Progenitor cell of endocrine pancreas (in vitro differentiated cells): ENCODE data around the gene CERS6. TPM values are rescaled to one million over a fixed set of nuclear protein-coding genes. Genes with fewer than 3 reads are reported as not detected.
"Not testable (repeated sequence)": the region's sequence is repeated elsewhere in the genome, so short reads cannot be mapped to it uniquely, and the experiment has no call there.

ENCODE experiments used
- DNase-seq: peaks from one replicate; pipeline ENCODE4 v3.0.0; 2021; ENCODE audit warnings: low spot score; ENCODE audit not compliant: unreplicated experiment
- H3K27ac Mint-ChIP-seq: 2 replicates; pipeline ENCODE4 v1.8.0; 2021; ENCODE audit warnings: mild to moderate bottlenecking, moderate library complexity, mixed read lengths
- H3K27me3 Mint-ChIP-seq: 2 replicates; pipeline ENCODE4 v1.8.0; 2021; ENCODE audit warnings: mixed read lengths
- H3K36me3 Mint-ChIP-seq: 2 replicates; pipeline ENCODE4 v1.8.0; 2022; ENCODE audit warnings: mixed read lengths; ENCODE audit not compliant: insufficient read depth
- H3K4me1 Mint-ChIP-seq: 2 replicates; pipeline ENCODE4 v1.8.0; 2021; ENCODE audit warnings: low read depth, mixed read lengths
- H3K4me3 Mint-ChIP-seq: 2 replicates; pipeline ENCODE4 v1.8.0; 2021; ENCODE audit warnings: low read depth, mild to moderate bottlenecking, moderate library complexity, mixed read lengths
- H3K9me3 Mint-ChIP-seq: 2 replicates; pipeline ENCODE4 v1.8.0; 2021; ENCODE audit warnings: low read depth, mixed read lengths
- total RNA-seq: library from RNA; stranded (reverse); gene quantifications from 2 replicates; pipeline ENCODE4 v1.2.1, GENCODE V29; 2021
- TF ChIP-seq, protein P1 (sequence below): fragments of 200-600 bp; sonication (generic); IDR thresholded peaks from one replicate; pipeline ENCODE4 v1.5.0; 2021; ENCODE audit warnings: antibody characterized with exemption, mild to moderate bottlenecking; ENCODE audit not compliant: unreplicated experiment

The CERS6 gene
- total RNA-seq, 1 donor from 2014 or later = 32.5 TPM

DNA sequence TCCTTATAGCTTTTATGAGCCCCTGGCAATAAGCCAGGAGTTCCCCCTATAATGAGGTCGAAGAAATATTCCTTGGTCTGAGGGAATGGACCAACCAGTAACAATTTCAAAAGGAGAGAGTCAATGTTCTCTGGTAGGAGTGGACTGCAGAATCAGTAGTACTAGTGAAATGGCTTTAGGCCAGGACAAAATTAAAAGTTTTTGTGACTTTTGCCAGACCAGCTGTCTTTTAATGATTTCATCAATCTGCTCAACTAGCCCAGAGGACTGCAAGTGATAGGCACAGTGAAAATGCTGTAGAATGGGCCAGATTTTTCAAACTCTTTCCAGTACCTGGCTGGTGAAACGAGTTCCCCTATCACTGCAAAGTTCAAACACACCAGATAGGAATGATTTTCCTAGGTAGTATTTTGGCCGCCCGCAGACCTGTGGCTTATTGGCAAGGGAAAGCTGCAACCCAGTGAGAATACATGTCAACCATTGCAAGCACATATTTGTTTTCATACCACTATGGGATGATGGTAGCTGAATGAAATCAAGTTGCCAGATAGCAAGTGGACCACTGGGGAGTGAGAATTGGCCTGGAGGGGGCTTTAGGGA is 45.5 kb downstream of the CERS6 start:
- H3K9me3 Mint-ChIP-seq = peaks cover 8% of the 10 kb centered on the region
- no peak for DNase-seq
- no peaks in the 10 kb centered on the region for H3K27me3 Mint-ChIP-seq
- peaks cover 6% of the 10 kb centered on the region for H3K36me3 Mint-ChIP-seq
- no peak overlapping the region for H3K27ac Mint-ChIP-seq
- peaks cover 12% of the 10 kb centered on the region for H3K4me1 Mint-ChIP-seq
- no peak overlapping the region for H3K4me3 Mint-ChIP-seq
- TF ChIP-seq, protein P1, sequence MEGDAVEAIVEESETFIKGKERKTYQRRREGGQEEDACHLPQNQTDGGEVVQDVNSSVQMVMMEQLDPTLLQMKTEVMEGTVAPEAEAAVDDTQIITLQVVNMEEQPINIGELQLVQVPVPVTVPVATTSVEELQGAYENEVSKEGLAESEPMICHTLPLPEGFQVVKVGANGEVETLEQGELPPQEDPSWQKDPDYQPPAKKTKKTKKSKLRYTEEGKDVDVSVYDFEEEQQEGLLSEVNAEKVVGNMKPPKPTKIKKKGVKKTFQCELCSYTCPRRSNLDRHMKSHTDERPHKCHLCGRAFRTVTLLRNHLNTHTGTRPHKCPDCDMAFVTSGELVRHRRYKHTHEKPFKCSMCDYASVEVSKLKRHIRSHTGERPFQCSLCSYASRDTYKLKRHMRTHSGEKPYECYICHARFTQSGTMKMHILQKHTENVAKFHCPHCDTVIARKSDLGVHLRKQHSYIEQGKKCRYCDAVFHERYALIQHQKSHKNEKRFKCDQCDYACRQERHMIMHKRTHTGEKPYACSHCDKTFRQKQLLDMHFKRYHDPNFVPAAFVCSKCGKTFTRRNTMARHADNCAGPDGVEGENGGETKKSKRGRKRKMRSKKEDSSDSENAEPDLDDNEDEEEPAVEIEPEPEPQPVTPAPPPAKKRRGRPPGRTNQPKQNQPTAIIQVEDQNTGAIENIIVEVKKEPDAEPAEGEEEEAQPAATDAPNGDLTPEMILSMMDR = no peak

DNA sequence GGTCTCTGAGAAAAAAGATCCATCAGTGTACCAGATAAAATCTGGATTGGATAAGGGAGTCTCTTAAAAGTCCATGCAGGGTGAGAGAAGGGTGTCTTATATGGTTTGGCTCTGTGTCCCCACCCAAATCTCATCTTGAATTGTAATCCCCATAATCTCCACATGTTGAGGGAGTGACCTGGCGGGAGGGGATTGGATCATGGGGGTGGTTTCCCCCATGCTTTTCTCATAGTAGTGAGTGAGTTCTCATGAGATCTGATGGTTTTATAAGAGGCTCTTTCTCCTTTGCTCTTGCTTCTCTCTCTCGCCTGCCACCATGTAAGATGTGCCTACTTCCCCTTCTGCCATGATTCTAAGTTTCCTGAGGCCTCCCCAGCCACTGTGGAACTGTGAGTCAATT is 46.8 kb downstream of the CERS6 start:
- not testable (repeated sequence) for H3K4me1 Mint-ChIP-seq, H3K27ac Mint-ChIP-seq, H3K36me3 Mint-ChIP-seq, H3K9me3 Mint-ChIP-seq, H3K27me3 Mint-ChIP-seq, H3K4me3 Mint-ChIP-seq, DNase-seq

DNA sequence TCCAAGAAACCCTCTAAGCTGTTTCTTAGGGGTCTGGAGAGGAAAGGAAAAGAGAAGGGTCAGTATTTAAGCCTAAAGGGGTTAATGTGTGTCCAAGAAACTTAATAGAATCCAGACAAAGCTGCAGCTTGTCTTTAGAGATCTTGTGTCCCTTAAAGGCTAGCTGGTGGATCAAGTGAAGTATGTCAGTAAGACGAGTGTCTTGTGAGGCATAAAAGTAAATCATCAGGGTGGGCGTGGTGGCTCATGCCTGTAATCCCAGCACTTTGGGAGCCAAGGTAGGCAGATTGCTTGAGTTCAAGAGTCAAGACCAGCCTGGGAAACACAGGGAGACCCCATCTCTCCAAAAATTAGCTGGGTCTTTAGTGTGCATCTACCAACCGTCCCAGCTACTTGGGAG is 47.8 kb downstream of the CERS6 start:
- peaks cover 8% of the 10 kb centered on the region for H3K9me3 Mint-ChIP-seq
- H3K4me1 Mint-ChIP-seq = peaks cover 6% of the 10 kb centered on the region
- no peak overlapping the region for H3K4me3 Mint-ChIP-seq
- H3K36me3 Mint-ChIP-seq = peaks cover 4% of the 10 kb centered on the region
- DNase-seq = no peak
- TF ChIP-seq, protein P1 = no peak
- H3K27me3 Mint-ChIP-seq = no peaks in the 10 kb centered on the region
- peak overlapping the region; percentile 30 for H3K27ac Mint-ChIP-seq

DNA sequence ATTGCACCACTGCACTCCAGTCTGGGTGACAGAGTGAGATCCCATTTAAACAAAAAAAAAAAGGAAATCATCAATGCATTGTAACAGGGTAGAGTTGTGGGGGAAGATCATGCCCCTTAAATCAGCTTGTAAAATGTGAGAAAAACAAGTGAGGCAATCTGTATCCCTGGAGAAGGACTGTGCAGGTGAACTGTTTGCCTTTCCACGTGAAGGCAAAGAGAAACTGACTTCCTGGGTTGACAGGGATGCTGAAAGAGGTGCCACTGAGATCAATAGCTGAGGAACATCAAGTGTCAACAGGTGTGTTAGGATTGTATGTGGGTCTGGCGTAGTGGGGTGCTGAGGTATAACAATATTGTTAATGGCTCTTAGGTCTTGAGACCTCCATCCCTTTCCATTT is 48.3 kb downstream of the CERS6 start:
- H3K4me3 Mint-ChIP-seq = no peak overlapping the region
- H3K36me3 Mint-ChIP-seq = peaks cover 4% of the 10 kb centered on the region
- peaks cover 8% of the 10 kb centered on the region for H3K9me3 Mint-ChIP-seq
- no peak overlapping the region for H3K27ac Mint-ChIP-seq
- TF ChIP-seq, protein P1 = no peak
- H3K27me3 Mint-ChIP-seq = no peaks in the 10 kb centered on the region
- H3K4me1 Mint-ChIP-seq = peaks cover 6% of the 10 kb centered on the region
- no peak for DNase-seq

DNA sequence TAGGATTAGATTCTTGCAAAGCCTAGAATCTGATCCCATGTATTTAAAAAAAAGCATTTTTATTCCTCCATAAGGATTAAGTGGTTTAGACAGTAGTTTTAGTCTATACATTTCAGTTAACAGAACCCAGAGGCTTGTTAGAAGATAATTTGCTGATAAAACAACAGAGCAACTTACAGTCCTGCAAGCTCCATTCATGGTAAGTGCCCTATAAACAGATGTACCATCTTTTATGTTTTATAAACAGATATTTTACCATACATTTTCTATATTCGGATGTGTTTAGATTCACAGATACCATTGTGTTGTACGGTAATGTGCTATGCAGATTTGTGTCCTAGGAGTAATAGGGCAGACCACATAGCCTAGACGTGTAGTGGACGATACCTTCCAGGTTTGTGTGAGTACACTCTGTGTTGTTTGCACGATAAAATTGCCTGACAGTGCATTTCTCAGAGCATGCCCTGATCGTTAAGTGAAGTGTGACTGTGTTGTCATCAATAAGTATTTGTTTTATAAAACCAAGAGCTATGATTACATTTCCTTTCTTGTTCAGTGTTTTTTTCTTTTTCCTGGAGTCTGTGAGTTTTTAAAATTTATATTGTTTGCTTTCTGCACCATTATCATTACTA is 54.2 kb downstream of the CERS6 start:
- no peak for DNase-seq
- no peaks in the 10 kb centered on the region for H3K27me3 Mint-ChIP-seq
- H3K36me3 Mint-ChIP-seq = no peaks in the 10 kb centered on the region
- TF ChIP-seq, protein P1 = no peak
- no peaks in the 10 kb centered on the region for H3K9me3 Mint-ChIP-seq
- H3K27ac Mint-ChIP-seq = no peak overlapping the region
- H3K4me3 Mint-ChIP-seq = no peak overlapping the region
- peaks cover 3% of the 10 kb centered on the region for H3K4me1 Mint-ChIP-seq

DNA sequence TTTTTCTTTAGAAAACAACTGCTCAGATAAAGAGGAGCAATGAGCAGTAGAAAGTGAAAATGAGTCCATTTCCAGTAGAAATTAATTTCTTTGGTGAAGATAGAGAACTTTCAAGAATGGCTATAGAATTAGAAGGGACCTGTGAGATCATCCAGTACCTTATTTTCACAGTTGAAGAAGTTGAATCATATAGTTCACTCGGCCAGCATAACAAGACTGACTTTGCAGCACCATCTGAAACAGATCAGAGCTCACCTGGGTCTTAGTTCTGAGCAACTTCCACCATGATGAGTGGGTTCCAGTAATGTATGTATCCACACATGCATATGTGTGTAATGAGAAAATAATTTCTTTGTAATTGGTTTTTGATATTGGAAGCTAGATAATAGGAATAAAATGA is 58.6 kb downstream of the CERS6 start:
- Mint-ChIP-seq H3K27ac (no peak overlapping the region), H3K27me3 (no peaks in the 10 kb centered on the region), H3K9me3 (no peaks in the 10 kb centered on the region), H3K4me1 (peaks cover 3% of the 10 kb centered on the region), H3K36me3 (no peaks in the 10 kb centered on the region), H3K4me3 (no peak overlapping the region)
- DNase-seq = no peak
- TF ChIP-seq, protein P1 = no peak
